Activated T-cell treated with anti-CD3 and anti-CD28 coated beads, Interleukin-2, amount 50 U/mL, for 48 hours (primary cell): ENCODE data around the gene PFKFB3.
"Not testable (repeated sequence)": the region's sequence is repeated elsewhere in the genome, so short reads cannot be mapped to it uniquely, and the experiment has no call there.

ENCODE experiments used
- DNase-seq, 2 experiments: peaks; one replicate each; pipeline ENCODE4 v3.0.0-alpha.2; 2020

Gene PFKFB3

DNA sequence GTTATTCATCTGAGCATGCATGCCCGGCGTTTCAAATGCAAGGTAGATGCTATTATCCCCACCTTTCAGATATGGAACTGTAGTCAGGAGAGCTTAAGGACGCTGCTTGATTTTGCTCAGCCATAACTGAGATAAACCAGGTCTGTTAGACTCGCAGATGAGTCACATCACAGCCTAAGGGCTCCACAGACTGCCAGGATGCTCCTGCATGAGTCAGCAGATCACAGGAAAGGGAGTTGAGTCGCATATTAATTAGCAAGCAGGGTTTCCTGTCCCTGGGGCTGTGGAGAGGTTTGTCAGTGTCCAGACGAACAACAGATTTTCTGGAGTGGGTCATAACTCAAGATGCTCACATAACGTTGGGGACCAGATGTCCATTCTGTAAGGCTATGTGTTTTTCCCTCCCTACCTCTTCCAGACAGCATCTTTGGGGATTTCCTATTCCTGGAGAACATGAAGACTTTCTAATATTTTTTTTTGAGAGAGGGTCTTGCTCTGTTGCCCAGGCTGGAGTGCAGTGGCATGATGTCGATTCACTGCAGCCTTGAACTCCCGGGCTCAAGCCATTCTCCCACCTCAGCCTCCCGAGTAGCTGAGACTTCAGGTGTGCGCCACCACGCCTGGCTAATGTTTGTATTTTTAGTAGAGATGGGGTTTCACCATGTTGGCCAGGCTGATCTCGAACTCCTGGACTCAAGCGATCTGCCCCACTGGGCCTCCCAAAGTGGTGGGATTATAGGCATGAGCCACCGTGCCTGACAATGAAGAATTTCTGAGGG, 36.7 kb downstream of the PFKFB3 start:
- peak; percentile 72 to 76 for DNase-seq

- no peak for DNase-seq
These were observed 37.5 kb downstream of the PFKFB3 start for GRCh38 chr10:6240254-6240653.

- DNase-seq = no peak
These were observed 39.4 kb downstream of the PFKFB3 start for GRCh38 chr10:6242089-6242488.

- no peak for DNase-seq
These were observed 41.8 kb downstream of the PFKFB3 start for GRCh38 chr10:6244510-6244909.

DNA sequence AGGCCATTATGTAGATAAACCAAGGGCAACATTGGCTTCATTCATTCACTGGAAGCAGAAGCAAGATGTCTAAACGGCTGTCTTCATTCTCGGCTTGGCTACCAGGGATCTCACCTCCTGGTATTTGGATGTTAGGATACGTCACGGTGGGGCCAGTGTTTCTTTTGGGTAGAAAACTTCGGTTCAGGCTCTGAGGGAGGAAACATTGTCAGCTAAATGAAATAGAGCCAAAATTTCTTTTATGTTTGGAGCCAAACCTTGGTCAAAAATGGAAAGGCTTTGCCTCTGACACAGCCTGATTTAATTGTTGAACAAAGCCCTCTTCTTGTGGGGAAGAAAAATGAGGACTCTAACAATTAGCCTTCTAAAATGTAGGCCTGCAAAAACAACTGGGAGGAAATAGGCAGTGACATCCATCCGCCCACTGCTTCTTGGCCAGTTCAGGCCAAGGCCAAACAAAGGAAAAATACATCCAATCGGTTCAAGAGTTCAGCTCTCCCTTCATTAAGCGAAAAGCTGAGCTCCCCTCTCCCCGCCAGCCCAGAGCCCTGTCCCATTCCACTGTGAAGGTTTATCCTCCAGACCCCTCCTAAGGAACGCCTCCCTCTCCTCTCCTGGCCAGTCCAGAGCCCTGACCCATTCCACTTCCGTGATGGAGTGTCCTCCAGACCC, 44.4 kb downstream of the PFKFB3 start:
- DNase-seq = no peak

- DNase-seq = not testable (repeated sequence)
These were observed 46.2 kb downstream of the PFKFB3 start for GRCh38 chr10:6248908-6249307.

DNA sequence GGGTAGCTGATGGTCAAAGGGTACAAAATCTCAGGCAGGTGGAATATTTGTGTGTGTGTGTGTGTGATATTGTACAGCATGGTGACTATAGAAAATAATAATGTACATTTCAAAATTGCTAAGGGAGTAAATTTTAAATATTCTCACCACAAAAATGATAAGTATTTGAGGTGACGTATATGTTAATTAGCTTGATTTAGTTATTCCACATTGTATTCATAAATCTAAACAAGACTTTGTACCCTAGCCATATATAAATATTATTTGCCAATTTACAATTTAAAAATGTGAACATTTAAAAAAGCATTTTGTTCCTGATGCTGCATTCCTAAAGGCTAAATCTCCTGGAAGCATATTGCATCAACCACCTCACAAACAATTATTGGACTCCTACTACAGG, 47.0 kb downstream of the PFKFB3 start:
- DNase-seq = no peak

GRCh38 chr10:6250745-6251144, 48.0 kb downstream of the PFKFB3 start:
- DNase-seq = no peak

GRCh38 chr10:6254201-6254600, 51.5 kb downstream of the PFKFB3 start:
- no peak for DNase-seq

DNA sequence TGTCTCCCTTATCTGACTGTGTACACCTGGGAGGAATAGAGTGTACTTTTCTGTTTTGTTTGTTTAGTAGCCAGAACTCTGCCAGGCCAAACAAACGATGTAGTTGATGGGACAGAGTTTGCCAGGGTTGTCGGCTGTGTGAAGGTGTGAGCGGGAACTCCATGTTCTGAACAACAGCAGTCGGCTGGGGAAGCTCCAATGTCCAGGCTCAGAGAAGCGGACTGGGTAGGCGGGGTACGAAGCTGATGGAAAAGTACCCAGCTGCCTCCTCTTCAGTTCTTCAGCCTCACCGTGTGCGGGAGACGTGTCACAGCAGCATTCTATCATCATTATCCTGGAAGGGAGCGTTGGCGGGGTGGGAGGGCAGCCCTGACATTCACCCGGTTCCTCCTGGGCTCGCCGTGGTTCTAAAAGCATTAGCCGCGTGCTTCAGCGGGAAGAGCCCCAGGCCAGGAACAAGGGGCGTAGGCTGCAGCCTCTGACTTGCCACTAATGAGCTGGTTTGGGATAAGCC, 52.9 kb downstream of the PFKFB3 start:
- no peak for DNase-seq

DNA sequence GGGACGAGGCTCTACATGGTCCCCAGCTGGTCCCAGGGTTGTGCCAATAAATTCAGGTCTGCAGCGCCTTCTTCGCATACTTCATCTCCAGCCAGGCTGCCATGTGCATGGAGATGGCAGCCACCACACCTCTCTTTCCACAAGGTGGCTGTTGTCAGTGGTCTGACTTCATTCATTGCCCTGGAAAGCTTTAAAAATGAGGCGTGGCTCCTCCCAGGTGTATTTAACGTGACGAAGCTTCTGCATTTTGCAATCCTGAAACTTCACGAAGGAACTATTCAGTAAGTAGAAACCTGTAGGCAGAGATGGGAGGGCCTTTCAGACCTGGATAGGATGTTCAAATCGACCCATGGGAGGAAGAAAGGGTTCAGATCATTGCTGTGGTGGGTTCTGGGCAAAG, 53.7 kb downstream of the PFKFB3 start:
- DNase-seq = no peak

DNA sequence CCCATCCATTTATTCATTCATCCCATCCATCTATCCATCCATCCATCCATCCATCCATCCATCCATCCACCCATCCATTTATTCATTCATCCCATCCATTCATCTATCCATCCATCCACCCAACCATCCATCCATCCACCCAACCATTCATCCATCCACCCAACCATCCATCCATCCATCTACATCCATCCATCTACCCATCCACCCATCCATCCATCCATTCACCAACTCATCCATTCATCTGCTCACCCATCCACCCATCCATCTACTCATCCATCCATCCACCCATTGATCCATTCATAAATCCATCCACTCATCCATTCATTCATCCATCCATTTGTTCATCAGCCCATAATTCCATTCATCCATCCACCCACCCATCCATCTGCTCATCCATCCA, 56.4 kb downstream of the PFKFB3 start:
- DNase-seq = no peak

GRCh38 chr10:6260843-6261242, 58.1 kb downstream of the PFKFB3 start:
- no peak for DNase-seq

- DNase-seq = no peak
These were observed 65.2 kb downstream of the PFKFB3 start for GRCh38 chr10:6267941-6268340.

GRCh38 chr10:6269432-6269831, 66.7 kb downstream of the PFKFB3 start:
- DNase-seq = no peak

- peak; percentile 84 to 85 for DNase-seq
These were observed 67.5 kb downstream of the PFKFB3 start for GRCh38 chr10:6269953-6270867.

GRCh38 chr10:6270951-6271350, 68.2 kb downstream of the PFKFB3 start:
- DNase-seq = no peak

- DNase-seq = peak; percentile 42 to 46
These were observed 68.9 kb downstream of the PFKFB3 start for GRCh38 chr10:6271663-6272062.

DNA sequence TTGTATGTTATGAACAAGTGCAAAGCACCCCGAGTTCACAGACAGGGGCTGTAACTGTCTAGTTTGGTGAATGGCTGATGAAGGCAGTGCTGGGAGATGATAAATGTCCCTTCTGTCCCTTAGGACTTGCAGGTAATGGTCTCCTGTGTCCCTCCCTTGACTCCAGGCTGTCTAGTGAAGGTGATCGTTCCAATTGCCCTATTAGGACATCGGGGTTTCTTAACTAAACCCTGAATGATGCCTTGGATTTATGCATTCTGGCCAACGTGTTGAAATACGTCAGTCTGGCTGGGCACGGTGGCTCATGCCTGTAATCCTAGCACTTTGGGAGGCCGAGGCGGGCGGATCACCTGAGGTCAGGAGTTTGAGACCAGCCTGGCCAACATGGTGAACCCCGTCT, 69.4 kb downstream of the PFKFB3 start:
- DNase-seq = no peak

- no peak for DNase-seq
These were observed 70.6 kb downstream of the PFKFB3 start for GRCh38 chr10:6273351-6273750.

GRCh38 chr10:6274040-6274439, 71.3 kb downstream of the PFKFB3 start:
- DNase-seq = no peak

DNA sequence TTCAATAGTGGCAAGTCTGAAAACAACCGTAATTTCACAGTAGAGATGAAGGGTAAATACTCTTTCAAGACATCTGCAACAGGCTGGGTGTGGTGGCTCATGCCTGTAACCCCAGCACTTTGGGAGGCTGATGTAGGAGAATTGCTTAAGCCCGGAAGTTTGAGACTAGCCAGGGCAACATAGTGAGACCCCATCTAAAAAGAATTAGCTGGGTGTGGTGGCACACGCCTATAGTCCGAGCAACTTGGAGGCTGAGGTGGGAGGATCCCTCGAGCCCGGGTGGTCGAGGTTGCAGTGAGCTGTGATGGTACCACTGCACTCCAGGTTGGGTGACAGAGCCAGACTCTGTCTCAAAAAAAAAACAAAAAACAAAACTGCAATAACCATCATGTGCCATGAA, 71.8 kb downstream of the PFKFB3 start:
- DNase-seq = no peak
